GM18499 (cell line): Measurements from ENCODE around the gene NUP153.

Source experiments
- ATAC-seq: cut with Tn5 transposase; IDR thresholded peaks from one replicate; pipeline ENCODE4 v1.9.1; 2021; ENCODE audit warnings: moderate number of reproducible peaks; ENCODE audit not compliant: insufficient read depth, unreplicated experiment

Gene NUP153

GRCh38 chr6:17577059-17577458 is 129.7 kb downstream of the NUP153 start:
- no peak for ATAC-seq

GRCh38 chr6:17574866-17575560 is 131.7 kb downstream of the NUP153 start:
- no peak for ATAC-seq

- ATAC-seq = no peak
Observed at GRCh38 chr6:17565399-17565798, 141.3 kb downstream of the NUP153 start.
